Neural cell (in vitro differentiated cells): ENCODE results near the gene USP34. TPM values are rescaled to one million over a fixed set of nuclear protein-coding genes. Genes with fewer than 3 reads are reported as not detected.

ENCODE experiments used
- H2AFZ ChIP-seq: fragments of 200-600, 300-800 bp; sonication (generic), shearing (Covaris generic); 2 replicates; pipeline ENCODE4 v1.6.0; 2014; ENCODE audit warnings: low read depth, mild to moderate bottlenecking, antibody characterized with exemption, low read length, moderate library complexity
- H3F3A ChIP-seq: fragments of 200-600 bp; shearing (Covaris generic); 2 replicates; pipeline ENCODE4 v1.6.1; 2016; ENCODE audit warnings: mild to moderate bottlenecking, moderate library complexity, mixed read lengths, antibody characterized with exemption, low read length; ENCODE audit not compliant: insufficient read depth, poor library complexity, severe bottlenecking
- H3K27ac ChIP-seq: fragments of 200-600, 300-800 bp; sonication (generic), shearing (Covaris generic); 2 replicates; pipeline ENCODE4 v1.5.1; 2014; ENCODE audit warnings: mild to moderate bottlenecking, low read length, moderate library complexity
- H3K27me3 ChIP-seq: fragments of 300-800, 200-600 bp; sonication (generic), shearing (Covaris generic); 2 replicates; pipeline ENCODE4 v1.6.0; 2014; ENCODE audit warnings: mild to moderate bottlenecking, low read depth, low read length, moderate library complexity; ENCODE audit not compliant: insufficient read depth
- H3K36me3 ChIP-seq: fragments of 300-800, 200-600 bp; sonication (generic), shearing (Covaris generic); 2 replicates; pipeline ENCODE4 v1.5.1; 2014; ENCODE audit warnings: mild to moderate bottlenecking, antibody characterized with exemption, low read length, moderate library complexity; ENCODE audit not compliant: insufficient read depth
- H3K4me2 ChIP-seq: fragments of 300-800, 200-600 bp; sonication (generic), shearing (Covaris generic); 2 replicates; pipeline ENCODE4 v1.6.0; 2014; ENCODE audit warnings: mild to moderate bottlenecking, low read length
- H3K4me3 ChIP-seq: fragments of 300-800, 200-600 bp; sonication (generic), shearing (Covaris generic); 2 replicates; pipeline ENCODE4 v1.5.1; 2014; ENCODE audit warnings: mild to moderate bottlenecking, low read length, moderate library complexity
- H3K79me2 ChIP-seq: fragments of 200-600 bp; shearing (Covaris generic); replicated peaks from 2 replicates; pipeline ENCODE4 v1.6.0; 2014; ENCODE audit warnings: mild to moderate bottlenecking, low read length, moderate library complexity; ENCODE audit not compliant: insufficient read depth
- H3K9ac ChIP-seq: fragments of 300-800, 200-600 bp; sonication (generic), shearing (Covaris generic); 2 replicates; pipeline ENCODE4 v1.6.1; 2016; ENCODE audit warnings: mild to moderate bottlenecking, low read length, mixed read lengths
- H3K9me2 ChIP-seq: fragments of 200-600 bp; shearing (Covaris generic); 2 replicates; pipeline ENCODE4 v1.6.1; 2016; ENCODE audit warnings: mild to moderate bottlenecking, low read length, mixed read lengths; ENCODE audit not compliant: insufficient read depth
- H3K9me3 ChIP-seq: fragments of 200-600, 300-800 bp; sonication (generic), shearing (Covaris generic); 2 replicates; pipeline ENCODE4 v1.6.1; 2016; ENCODE audit warnings: mild to moderate bottlenecking, mixed run types, low read length, moderate library complexity, mixed read lengths
- H4K20me1 ChIP-seq: fragments of 200-600 bp; shearing (Covaris generic); 2 replicates; pipeline ENCODE4 v1.6.1; 2016; ENCODE audit warnings: mild to moderate bottlenecking, mixed run types; ENCODE audit not compliant: insufficient read depth
- EP300 ChIP-seq: fragments of 450-650 bp; conservative IDR thresholded peaks from 2 replicates; pipeline ENCODE4 v1.6.1; 2014; ENCODE audit warnings: antibody characterized with exemption, mild to moderate bottlenecking, moderate library complexity; ENCODE audit not compliant: poor library complexity, severe bottlenecking
- EZH2 ChIP-seq: fragments of 200-600, 300-800 bp; shearing (Covaris generic), sonication (generic); IDR thresholded peaks from 2 replicates; pipeline ENCODE4 v1.6.1; 2014; ENCODE audit warnings: antibody characterized with exemption, low read length, borderline replicate concordance, mild to moderate bottlenecking; ENCODE audit not compliant: insufficient read depth, poor library complexity, severe bottlenecking
- MXI1 ChIP-seq: fragments of 450-650 bp; conservative IDR thresholded peaks from 2 replicates; pipeline ENCODE4 v1.6.1; 2014; ENCODE audit warnings: antibody characterized with exemption, mild to moderate bottlenecking; ENCODE audit not compliant: poor library complexity, severe bottlenecking
- POLR2AphosphoS5 ChIP-seq: IDR thresholded peaks from 2 replicates; pipeline ENCODE4 v1.6.1; 2012
- RAD21 ChIP-seq: fragments of 450-650 bp; conservative IDR thresholded peaks from 2 replicates; pipeline ENCODE4 v1.6.1; 2014; ENCODE audit warnings: antibody characterized with exemption, mild to moderate bottlenecking, moderate library complexity
- SMC3 ChIP-seq: fragments of 450-650 bp; conservative IDR thresholded peaks from 2 replicates; pipeline ENCODE4 v1.6.1; 2014; ENCODE audit warnings: antibody characterized with exemption, mild to moderate bottlenecking, moderate library complexity; ENCODE audit not compliant: poor library complexity
- TAF1 ChIP-seq: IDR thresholded peaks from 2 replicates; pipeline ENCODE4 v1.6.1; 2012; ENCODE audit warnings: low read depth
- polyA plus RNA-seq: library from polyadenylated mRNA; depleted of rRNA; stranded (reverse); fragments of >200 nt; gene quantifications from 2 replicates; pipeline ENCODE4 v1.2.3, GENCODE V29; 2014
- TF ChIP-seq, protein P1 (sequence below): IDR thresholded peaks from 2 replicates; pipeline ENCODE4 v1.6.1; 2012; ENCODE audit warnings: borderline replicate concordance
- TF ChIP-seq, protein P2 (sequence below): fragments of 450-650 bp; IDR thresholded peaks from 2 replicates; pipeline ENCODE4 v1.5.1; 2014; ENCODE audit warnings: antibody characterized with exemption, mild to moderate bottlenecking, moderate library complexity; ENCODE audit not compliant: poor library complexity, severe bottlenecking

Gene USP34
- polyA plus RNA-seq, 1 donor from 2014 or later, result 87.9 TPM

DNA sequence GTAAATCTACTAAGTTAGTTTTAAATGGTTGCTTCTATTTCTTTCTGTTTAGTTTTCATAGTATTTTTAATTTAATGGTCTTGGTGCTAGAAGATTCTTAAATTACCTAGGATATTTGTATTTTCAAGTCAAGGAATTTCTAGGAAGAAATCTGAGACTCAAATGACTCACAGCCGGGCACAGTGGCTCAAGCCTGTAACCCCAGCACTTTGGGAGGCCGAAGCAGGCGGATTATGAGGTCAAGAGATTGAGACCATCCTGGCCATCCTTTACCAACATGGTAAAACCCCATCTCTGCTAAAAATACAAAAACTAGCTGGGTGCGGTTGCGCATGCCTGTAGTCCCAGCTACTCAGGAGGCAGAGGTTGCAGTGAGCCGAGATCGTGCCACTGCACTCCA lies 213.4 kb downstream of the USP34 start:
- no peaks in the 10 kb centered on the region for H3F3A ChIP-seq
- no peak overlapping the region for H3K9ac ChIP-seq
- H3K36me3 ChIP-seq, result no peaks in the 10 kb centered on the region
- TF ChIP-seq EZH2 (no peak), RAD21 (no peak), TAF1 (no peak), SMC3 (no peak), MXI1 (no peak), EP300 (no peak)
- TF ChIP-seq, protein P1, sequence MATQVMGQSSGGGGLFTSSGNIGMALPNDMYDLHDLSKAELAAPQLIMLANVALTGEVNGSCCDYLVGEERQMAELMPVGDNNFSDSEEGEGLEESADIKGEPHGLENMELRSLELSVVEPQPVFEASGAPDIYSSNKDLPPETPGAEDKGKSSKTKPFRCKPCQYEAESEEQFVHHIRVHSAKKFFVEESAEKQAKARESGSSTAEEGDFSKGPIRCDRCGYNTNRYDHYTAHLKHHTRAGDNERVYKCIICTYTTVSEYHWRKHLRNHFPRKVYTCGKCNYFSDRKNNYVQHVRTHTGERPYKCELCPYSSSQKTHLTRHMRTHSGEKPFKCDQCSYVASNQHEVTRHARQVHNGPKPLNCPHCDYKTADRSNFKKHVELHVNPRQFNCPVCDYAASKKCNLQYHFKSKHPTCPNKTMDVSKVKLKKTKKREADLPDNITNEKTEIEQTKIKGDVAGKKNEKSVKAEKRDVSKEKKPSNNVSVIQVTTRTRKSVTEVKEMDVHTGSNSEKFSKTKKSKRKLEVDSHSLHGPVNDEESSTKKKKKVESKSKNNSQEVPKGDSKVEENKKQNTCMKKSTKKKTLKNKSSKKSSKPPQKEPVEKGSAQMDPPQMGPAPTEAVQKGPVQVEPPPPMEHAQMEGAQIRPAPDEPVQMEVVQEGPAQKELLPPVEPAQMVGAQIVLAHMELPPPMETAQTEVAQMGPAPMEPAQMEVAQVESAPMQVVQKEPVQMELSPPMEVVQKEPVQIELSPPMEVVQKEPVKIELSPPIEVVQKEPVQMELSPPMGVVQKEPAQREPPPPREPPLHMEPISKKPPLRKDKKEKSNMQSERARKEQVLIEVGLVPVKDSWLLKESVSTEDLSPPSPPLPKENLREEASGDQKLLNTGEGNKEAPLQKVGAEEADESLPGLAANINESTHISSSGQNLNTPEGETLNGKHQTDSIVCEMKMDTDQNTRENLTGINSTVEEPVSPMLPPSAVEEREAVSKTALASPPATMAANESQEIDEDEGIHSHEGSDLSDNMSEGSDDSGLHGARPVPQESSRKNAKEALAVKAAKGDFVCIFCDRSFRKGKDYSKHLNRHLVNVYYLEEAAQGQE, result no peak
- TF ChIP-seq, protein P2, sequence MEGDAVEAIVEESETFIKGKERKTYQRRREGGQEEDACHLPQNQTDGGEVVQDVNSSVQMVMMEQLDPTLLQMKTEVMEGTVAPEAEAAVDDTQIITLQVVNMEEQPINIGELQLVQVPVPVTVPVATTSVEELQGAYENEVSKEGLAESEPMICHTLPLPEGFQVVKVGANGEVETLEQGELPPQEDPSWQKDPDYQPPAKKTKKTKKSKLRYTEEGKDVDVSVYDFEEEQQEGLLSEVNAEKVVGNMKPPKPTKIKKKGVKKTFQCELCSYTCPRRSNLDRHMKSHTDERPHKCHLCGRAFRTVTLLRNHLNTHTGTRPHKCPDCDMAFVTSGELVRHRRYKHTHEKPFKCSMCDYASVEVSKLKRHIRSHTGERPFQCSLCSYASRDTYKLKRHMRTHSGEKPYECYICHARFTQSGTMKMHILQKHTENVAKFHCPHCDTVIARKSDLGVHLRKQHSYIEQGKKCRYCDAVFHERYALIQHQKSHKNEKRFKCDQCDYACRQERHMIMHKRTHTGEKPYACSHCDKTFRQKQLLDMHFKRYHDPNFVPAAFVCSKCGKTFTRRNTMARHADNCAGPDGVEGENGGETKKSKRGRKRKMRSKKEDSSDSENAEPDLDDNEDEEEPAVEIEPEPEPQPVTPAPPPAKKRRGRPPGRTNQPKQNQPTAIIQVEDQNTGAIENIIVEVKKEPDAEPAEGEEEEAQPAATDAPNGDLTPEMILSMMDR, result no peak
- H3K9me2 ChIP-seq, result no peaks in the 10 kb centered on the region
- H3K79me2 ChIP-seq, result no peaks in the 10 kb centered on the region
- H3K27ac ChIP-seq, result no peak overlapping the region
- no peaks in the 10 kb centered on the region for H3K9me3 ChIP-seq
- no peak overlapping the region for H3K4me2 ChIP-seq
- no peak overlapping the region for H3K4me3 ChIP-seq
- no peak overlapping the region for H2AFZ ChIP-seq
- no peaks in the 10 kb centered on the region for H3K27me3 ChIP-seq
- no peaks in the 10 kb centered on the region for H4K20me1 ChIP-seq

DNA sequence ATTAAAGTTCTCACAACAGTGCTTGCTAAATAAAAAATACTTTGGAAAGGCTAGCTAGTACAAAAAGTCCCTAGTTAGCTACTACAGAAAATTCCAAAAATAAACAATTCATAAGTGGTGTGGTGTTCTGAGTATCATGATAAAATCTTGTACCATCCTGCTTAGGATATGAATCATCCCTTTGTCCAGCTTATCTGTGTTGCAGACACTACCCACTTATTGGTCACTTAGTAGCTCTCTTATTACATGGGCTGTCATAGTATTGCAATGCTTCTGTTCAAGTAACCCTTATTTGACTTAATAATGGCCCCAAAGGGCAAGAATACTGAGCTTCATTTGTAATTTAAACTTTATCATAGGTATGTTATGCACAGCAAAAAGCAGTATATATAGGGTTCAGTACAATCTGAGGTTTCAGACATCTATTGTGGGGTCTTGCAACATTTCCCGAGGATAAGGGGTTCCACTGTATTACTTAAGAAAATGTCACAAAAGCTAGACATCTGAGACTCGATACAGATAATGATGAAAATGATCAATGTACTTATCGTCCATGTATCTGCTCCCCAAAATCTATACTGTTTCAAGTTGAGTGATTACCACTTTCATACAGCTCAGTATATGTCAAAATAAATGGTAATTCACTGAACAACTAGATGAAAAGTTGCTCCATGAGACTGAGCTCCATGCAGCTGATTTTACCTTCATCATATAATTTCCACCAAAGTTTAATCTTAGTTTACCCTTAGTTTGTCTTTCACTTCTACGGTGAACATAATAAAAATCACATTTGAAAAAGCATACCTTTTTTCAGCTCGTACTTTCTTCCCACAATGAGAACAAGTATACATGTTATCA lies 215.1 kb downstream of the USP34 start:
- H3K4me2 ChIP-seq, result no peak overlapping the region

More for the DNA sequence above, 215.1 kb downstream of the USP34 start:
- Histone ChIP-seq H3K9me2 (no peaks in the 10 kb centered on the region), H2AFZ (no peak overlapping the region), H3K36me3 (no peaks in the 10 kb centered on the region), H3F3A (no peaks in the 10 kb centered on the region), H3K9ac (no peak overlapping the region), H3K27me3 (no peaks in the 10 kb centered on the region), H3K27ac (no peak overlapping the region), H3K9me3 (no peaks in the 10 kb centered on the region), H3K79me2 (no peaks in the 10 kb centered on the region), H4K20me1 (no peaks in the 10 kb centered on the region), H3K4me3 (no peak overlapping the region)
- TF ChIP-seq EP300 (no peak), MXI1 (no peak), SMC3 (no peak), POLR2AphosphoS5 (no peak), TAF1 (no peak), EZH2 (no peak), RAD21 (no peak)
- TF ChIP-seq, protein P2, result no peak
- TF ChIP-seq, protein P1, result no peak
